T47D (cell line): Measurements from ENCODE around the gene TUBGCP6.
"Not testable (repeated sequence)": the region's sequence is repeated elsewhere in the genome, so short reads cannot be mapped to it uniquely, and the experiment has no call there.

Source experiments
- DNase-seq, 2 experiments: peaks; one replicate each; pipeline versions ENCODE4 v3.0.0 to v3.0.0-alpha.2; 2011 to 2012; ENCODE audit warnings: low read depth in 1 of 2, low spot score in 1 of 2
- JUND ChIP-seq: IDR thresholded peaks from 2 replicates; pipeline ENCODE4 v1.6.1; 2012; ENCODE audit warnings: low read depth
- in situ Hi-C: cut with HindIII; loops from 2 replicates; pipeline ENCODE4 v1.10.0; 2016; ENCODE audit warnings: low sequenced_read_pairs, low pct_unique_long_range_greater_than_20kb

Gene TUBGCP6

GRCh38 chr22:50274771-50275170, 29.9 kb upstream of the TUBGCP6 start:
- in situ Hi-C loops, result no loop called here
- no peak for DNase-seq
- TF ChIP-seq JUND, result no peak

- TF ChIP-seq JUND, result no peak
- DNase-seq, result peak in 1 of 2 experiments; percentile 77
- in situ Hi-C loops, result no loop called here
These were observed 29.5 kb upstream of the TUBGCP6 start for GRCh38 chr22:50274311-50274710.

- DNase-seq, in situ Hi-C loops: not testable (repeated sequence)
These were observed 29.0 kb upstream of the TUBGCP6 start for GRCh38 chr22:50273781-50274180.

- DNase-seq, in situ Hi-C loops: not testable (repeated sequence)
These were observed 28.5 kb upstream of the TUBGCP6 start for GRCh38 chr22:50273352-50273751.

GRCh38 chr22:50272044-50272802, 27.4 kb upstream of the TUBGCP6 start:
- TF ChIP-seq JUND, result no peak
- in situ Hi-C loops, result no loop called here
- no peak for DNase-seq

- no peak for TF ChIP-seq JUND
- peak in 1 of 2 experiments; percentile 82 for DNase-seq
- in situ Hi-C loops, result no loop called here
These were observed 26.7 kb upstream of the TUBGCP6 start for GRCh38 chr22:50271519-50271970.

- TF ChIP-seq JUND, result no peak
- in situ Hi-C loops, result no loop called here
- DNase-seq, result peak in 1 of 2 experiments; percentile 80
These were observed 26.0 kb upstream of the TUBGCP6 start for GRCh38 chr22:50270666-50271394.

GRCh38 chr22:50269970-50270665, 25.3 kb upstream of the TUBGCP6 start, which contains the start of gene MAPK11:
Gene MAPK11 (minus strand): TSS chr22:50270380. CDS start chr22:50270292, 88 bp downstream.
- peak in 1 of 2 experiments; percentile 79 for DNase-seq
- TF ChIP-seq JUND, result no peak
- in situ Hi-C loops, result no loop called here

GRCh38 chr22:50269573-50269969, 24.7 kb upstream of the TUBGCP6 start:
- DNase-seq, result no peak
- in situ Hi-C loops, result no loop called here
- no peak for TF ChIP-seq JUND

- in situ Hi-C loops, result no loop called here
- DNase-seq, result peak; percentile 73 to 81
- no peak for TF ChIP-seq JUND
These were observed 23.9 kb upstream of the TUBGCP6 start for GRCh38 chr22:50268655-50269113.

GRCh38 chr22:50267591-50268390, 23.0 kb upstream of the TUBGCP6 start:
- DNase-seq, result peak; percentile 73 to 90
- in situ Hi-C loops, result no loop called here
- TF ChIP-seq JUND, result no peak

- in situ Hi-C loops, result no loop called here
- DNase-seq, result no peak
- no peak for TF ChIP-seq JUND
These were observed 22.2 kb upstream of the TUBGCP6 start for GRCh38 chr22:50266994-50267393.
